NCI-H2107 treated with DMSO at 0.1 percent for 48 hours (cell line): ENCODE results near the gene RAX2.
"Not testable (repeated sequence)": the region's sequence is repeated elsewhere in the genome, so short reads cannot be mapped to it uniquely, and the experiment has no call there.

ENCODE experiments used
- DNase-seq: peaks from one replicate; lab custom pipeline; 2025; ENCODE audit not compliant: unreplicated experiment; lab: John Stamatoyannopoulos, UW

RAX2 gene

DNA sequence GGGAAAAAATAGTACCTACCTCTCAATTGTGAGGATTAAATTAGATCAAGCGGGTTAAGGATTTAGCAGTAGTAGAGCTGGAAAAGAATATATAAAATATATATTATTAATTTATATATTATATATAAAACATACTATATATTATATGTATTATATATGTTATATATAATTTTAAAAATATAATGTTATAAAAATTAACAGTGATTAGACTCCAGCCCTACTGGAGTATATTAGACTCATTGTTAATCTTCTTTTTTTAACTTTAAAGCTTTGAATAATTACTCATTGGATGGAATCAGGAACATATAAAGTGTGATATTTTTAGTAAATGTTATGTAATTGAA, 9.9 kb downstream of the RAX2 start:
- DNase-seq, result no peak

DNA sequence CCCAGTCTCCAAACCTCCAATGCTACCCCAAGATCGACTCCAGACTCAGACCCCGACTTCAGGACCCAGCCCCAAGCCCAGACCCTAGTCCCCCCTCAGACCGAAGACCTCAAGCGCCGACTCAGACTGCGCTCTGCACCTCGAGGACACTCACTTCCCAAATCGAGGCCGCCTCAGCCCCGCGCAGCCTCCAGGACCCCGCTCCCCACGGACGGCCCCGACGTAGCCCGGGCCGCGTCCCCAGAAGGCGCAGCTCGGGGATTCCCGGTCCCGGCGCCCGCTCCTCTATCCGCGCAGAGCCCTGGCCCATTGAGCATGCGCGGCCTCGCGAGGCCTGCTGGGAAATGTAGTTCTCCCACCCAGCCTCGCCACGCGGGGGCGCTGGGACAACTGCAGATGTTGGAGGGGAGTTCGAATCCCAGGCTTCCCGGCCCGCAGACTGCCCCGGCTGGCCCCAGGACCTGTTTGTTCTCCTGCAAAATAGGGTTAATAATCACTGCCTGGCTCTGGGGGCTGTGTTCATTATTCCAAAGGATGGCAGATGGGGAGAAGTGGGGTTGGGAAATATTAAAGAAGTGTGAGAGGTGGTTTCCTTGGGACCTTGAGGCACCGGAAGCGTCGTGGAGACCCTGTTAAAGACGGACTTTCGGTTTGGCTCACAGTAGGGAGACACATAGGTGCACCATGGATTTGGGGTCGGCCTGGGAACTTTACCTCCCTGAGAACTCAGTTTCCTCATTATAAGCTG, 10.5 kb downstream of the RAX2 start, which contains the start of gene APBA3:
TSS of gene APBA3 (minus strand) at position 311 of the 748 bp plus-strand sequence. CDS start 1,428 bp downstream, outside the sequence.
- DNase-seq, result peak; percentile 48

DNA sequence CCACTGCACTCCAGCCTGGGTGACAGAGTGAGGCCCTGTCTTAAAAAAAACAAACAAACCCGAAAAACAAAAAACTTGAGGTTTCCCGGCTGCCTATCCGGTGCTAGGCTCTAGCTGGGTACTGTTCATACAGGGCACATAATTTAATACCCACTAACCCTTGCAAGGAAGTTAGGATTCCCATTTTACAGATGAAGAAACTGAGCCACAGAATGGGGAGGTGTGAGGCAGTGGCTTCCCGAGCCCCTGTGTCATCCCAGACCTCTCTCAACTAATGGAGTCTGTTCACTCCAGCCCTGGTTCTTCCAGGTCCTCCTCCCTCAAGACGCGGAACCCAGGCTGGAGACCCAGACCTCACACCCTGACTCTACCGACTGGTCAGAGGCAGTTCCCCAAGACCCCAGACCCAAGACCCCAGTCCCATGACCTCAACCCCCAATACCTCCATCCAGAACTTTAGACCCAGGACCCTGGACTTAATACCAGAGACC, 11.1 kb downstream of the RAX2 start:
- DNase-seq, result peak; percentile 2

GRCh38 chr19:3759482-3760254, 12.4 kb downstream of the RAX2 start:
- no peak for DNase-seq

DNA sequence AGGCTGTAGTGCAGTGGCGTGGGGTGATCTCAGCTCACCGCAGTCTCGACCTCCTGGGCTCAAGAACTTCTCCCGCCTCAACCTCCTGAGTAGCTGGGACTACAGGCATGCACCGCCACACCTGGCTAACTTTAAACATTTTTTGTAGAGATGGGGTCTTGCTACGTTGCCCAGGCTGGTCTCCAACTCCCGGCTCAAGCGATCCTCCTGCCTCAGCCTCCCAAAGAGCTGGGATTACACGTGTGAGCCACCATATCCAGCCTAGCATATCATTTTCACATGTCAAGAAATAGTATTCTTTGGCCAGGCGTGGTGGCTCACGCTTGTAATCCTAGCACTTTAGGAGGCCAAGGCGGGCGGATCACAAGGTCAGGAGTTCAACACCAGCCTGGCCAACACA, 13.7 kb downstream of the RAX2 start:
- not testable (repeated sequence) for DNase-seq

- DNase-seq, result not testable (repeated sequence)
Observed at GRCh38 chr19:3757705-3758104, 14.3 kb downstream of the RAX2 start.

- no peak for DNase-seq
Observed at GRCh38 chr19:3753631-3754410, 18.2 kb downstream of the RAX2 start.

GRCh38 chr19:3752492-3752891, 19.5 kb downstream of the RAX2 start:
- DNase-seq, result no peak

DNA sequence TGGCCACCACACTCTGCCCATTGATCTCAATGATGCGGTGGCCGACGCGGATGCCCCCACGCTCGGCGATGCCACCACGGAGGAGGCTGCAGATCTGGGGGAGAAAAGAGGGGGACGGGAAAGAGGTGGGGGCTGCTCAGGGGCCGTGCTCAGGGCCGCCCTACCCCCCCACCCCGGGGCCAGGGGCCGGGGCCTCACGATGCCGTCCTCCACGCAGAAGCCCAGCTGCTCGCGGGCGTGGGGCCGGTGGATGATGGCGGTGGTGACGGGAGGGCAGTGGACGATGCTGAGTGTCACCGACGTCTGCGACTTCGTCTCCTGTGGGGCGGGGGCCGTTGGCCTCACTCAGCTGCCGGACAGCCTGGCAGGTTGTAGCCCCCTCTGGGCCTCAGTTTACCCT, 20.8 kb downstream of the RAX2 start:
- DNase-seq, result no peak

- no peak for DNase-seq
Observed at GRCh38 chr19:3750211-3750610, 21.8 kb downstream of the RAX2 start.

GRCh38 chr19:3748965-3749364, 23.1 kb downstream of the RAX2 start:
- no peak for DNase-seq

DNA sequence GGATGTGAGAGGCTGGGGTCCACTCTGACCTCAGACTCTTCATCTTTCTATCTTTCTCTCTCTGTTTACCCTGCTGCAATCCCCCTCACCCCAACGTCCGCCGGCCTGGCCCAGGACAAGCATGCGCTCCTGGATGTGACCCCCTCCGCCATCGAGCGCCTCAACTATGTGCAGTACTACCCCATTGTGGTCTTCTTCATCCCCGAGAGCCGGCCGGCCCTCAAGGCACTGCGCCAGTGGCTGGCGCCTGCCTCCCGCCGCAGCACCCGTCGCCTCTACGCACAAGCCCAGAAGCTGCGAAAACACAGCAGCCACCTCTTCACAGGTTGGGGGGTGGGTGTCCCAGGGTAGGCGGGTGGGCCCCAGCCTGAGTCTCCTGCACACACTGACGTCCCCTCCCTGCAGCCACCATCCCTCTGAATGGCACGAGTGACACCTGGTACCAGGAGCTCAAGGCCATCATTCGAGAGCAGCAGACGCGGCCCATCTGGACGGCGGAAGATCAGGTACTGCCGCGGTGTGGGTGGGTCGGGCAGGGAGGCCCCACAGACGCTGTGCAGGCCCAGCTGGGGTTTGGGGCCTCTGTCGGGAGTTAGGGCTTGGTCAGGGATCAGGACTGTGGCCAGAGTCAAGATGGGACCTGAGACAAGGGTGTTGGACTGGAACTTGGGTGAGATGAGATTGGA, 25.5 kb downstream of the RAX2 start:
- no peak for DNase-seq

DNA sequence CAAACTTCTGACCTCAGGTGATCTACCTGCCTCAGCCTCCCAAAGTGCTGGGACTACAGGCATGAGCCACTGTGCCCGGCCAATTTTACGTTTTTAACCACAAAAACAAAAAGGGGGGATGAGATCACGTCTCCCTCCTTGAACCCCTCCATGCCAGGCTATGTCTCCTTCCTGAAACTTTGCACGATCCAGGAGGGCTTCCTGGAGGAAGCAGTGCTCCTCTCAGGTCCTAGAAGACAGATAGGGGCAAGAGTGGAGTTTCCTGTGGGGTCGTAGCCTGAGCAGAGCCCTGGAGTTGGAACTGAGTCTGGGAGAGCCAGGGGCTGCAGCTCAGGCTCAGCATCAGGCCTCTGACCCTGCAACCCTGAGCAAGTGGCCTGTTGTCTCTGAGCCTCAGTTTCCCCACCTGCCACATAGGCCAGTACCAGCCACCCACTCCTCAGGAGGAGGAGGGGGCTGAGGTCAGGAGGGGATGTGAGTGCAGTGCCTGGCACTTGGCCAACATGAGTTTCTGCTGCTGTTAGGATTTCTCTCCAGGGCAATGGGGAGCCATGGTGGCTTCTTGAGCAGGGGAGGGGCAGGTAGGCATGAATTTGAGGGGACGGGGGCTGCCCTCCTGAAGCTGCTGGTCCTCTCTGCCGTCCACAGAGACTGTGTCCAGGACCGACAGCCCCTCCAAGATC, 26.5 kb downstream of the RAX2 start:
- DNase-seq, result no peak

GRCh38 chr19:3743486-3743885, 28.5 kb downstream of the RAX2 start:
- DNase-seq, result no peak

DNA sequence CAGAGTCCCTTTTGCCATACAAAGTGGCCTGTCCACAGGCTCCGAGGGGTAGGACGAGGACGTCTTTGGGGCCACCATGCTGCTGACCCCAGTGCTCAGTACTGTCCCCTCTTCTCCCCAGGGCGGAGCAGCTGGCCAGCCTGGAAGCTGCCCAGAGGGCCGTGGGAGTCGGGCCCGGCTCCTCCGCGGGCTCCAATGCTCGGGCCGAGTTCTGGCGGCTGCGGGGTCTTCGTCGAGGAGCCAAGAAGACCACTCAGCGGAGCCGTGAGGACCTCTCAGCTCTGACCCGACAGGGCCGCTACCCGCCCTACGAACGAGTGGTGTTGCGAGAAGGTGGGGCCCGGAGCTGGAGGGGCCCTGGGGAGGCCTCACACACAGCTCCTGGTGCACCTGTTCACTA, 31.6 kb downstream of the RAX2 start:
- DNase-seq, result no peak

GRCh38 chr19:3738477-3739220, 33.4 kb downstream of the RAX2 start:
- DNase-seq, result no peak

- DNase-seq, result no peak
Observed at GRCh38 chr19:3737487-3738205, 34.4 kb downstream of the RAX2 start.

DNA sequence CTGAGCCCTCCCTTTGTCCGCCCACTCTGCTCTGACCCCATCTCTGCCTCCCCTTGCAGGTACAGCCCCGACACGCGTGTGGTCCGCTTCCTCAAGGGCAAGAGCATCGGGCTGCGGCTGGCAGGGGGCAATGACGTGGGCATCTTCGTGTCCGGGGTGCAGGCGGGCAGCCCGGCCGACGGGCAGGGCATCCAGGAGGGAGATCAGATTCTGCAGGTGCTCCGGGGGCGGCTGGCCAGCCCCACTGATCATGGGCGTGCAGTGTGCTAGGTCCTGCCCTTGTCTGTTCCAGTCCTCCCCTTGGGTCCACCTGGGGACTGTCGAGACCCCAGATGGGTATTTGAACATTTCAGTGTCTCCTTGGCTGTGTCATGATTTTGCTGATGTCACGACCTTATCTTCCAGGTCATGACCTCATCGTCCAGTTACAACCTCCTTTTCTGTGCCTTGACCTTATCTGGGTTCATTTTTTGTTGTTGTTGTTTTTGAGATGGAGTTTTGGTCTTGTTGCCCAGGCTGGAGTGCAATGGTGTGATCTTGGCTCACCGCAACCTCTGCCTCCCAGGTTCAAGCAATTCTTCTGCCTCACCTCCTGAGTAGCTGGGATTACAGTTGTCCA, 35.8 kb downstream of the RAX2 start:
- DNase-seq, result no peak

DNA sequence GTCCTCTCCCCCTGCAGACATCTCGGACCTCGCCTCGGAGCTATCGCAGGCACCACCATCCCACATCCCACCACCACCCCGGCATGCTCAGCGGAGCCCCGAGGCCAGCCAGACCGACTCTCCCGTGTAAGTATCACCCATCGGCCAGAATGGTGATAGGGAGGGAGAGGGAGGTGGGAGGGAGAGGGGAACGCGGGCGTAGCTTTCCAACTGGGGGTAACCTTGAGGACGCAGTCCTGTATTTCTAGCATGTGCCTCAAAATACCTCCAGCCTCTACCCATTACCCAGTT, 37.8 kb downstream of the RAX2 start:
- DNase-seq, result no peak
